Measurements from ENCODE around the gene FAM237A.

FAM237A gene

GRCh38 chr2:206627632-206628031 is 14.7 kb upstream of the FAM237A start:
- H3K9ac ChIP-seq (ENCODE audit: low read depth, low read length), result no peak overlapping the region
- no peak overlapping the region for H3K27ac ChIP-seq (ENCODE audit: low read depth, low read length)
- no peak overlapping the region for H3K4me3 ChIP-seq (ENCODE audit: low read length)
- H3K4me1 ChIP-seq (ENCODE audit: insufficient read depth, low read length), result peaks cover 5% of the 10 kb centered on the region; the same call in 1 of the 2 replicates
- H3K9me3 ChIP-seq (ENCODE audit: insufficient read depth, low read depth, low read length), result no peaks in the 10 kb centered on the region
- no peaks in the 10 kb centered on the region for H3K27me3 ChIP-seq (ENCODE audit: insufficient read depth, low read length)
- no peaks in the 10 kb centered on the region for H3K36me3 ChIP-seq (ENCODE audit: insufficient read depth, low read length)

- Histone ChIP-seq H3K9ac (ENCODE audit: low read depth, low read length) (no peak overlapping the region), H3K36me3 (ENCODE audit: insufficient read depth, low read length) (no peaks in the 10 kb centered on the region), H3K9me3 (ENCODE audit: insufficient read depth, low read depth, low read length) (no peaks in the 10 kb centered on the region), H3K4me1 (ENCODE audit: insufficient read depth, low read length) (peaks cover 2% of the 10 kb centered on the region; the same call in 1 of the 2 replicates), H3K27me3 (ENCODE audit: insufficient read depth, low read length) (no peaks in the 10 kb centered on the region), H3K4me3 (ENCODE audit: low read length) (no peak overlapping the region), H3K27ac (ENCODE audit: low read depth, low read length) (no peak overlapping the region)
- 56% methylated on average over 3 of the region's 3 CpGs for WGBS
Measured at GRCh38 chr2:206631340-206631739, 10.9 kb upstream of the FAM237A start.

- Histone ChIP-seq H3K36me3 (ENCODE audit: insufficient read depth, low read length) (no peaks in the 10 kb centered on the region), H3K4me1 (ENCODE audit: insufficient read depth, low read length) (no peaks in the 10 kb centered on the region), H3K9ac (ENCODE audit: low read depth, low read length) (no peak overlapping the region), H3K4me3 (ENCODE audit: low read length) (no peak overlapping the region), H3K9me3 (ENCODE audit: insufficient read depth, low read depth, low read length) (no peaks in the 10 kb centered on the region), H3K27me3 (ENCODE audit: insufficient read depth, low read length) (peaks cover 15% of the 10 kb centered on the region), H3K27ac (ENCODE audit: low read depth, low read length) (no peak overlapping the region)
- 86% methylated on average over 1 of the region's 1 CpG for WGBS
Measured at GRCh38 chr2:206635015-206635414, 7.3 kb upstream of the FAM237A start.

GRCh38 chr2:206639636-206640035 is 2.7 kb upstream of the FAM237A start:
- Histone ChIP-seq H3K36me3 (ENCODE audit: insufficient read depth, low read length) (no peaks in the 10 kb centered on the region), H3K4me1 (ENCODE audit: insufficient read depth, low read length) (no peaks in the 10 kb centered on the region), H3K4me3 (ENCODE audit: low read length) (no peak overlapping the region), H3K27ac (ENCODE audit: low read depth, low read length) (no peak overlapping the region), H3K27me3 (ENCODE audit: insufficient read depth, low read length) (peaks cover 60% of the 10 kb centered on the region), H3K9me3 (ENCODE audit: insufficient read depth, low read depth, low read length) (no peaks in the 10 kb centered on the region), H3K9ac (ENCODE audit: low read depth, low read length) (no peak overlapping the region)
- whole genome bisulfite sequencing, result 43% methylated on average over 2 of the region's 2 CpGs

GRCh38 chr2:206641226-206641625 is 1.1 kb upstream of the FAM237A start:
- Histone ChIP-seq H3K4me1 (ENCODE audit: insufficient read depth, low read length) (no peaks in the 10 kb centered on the region), H3K36me3 (ENCODE audit: insufficient read depth, low read length) (no peaks in the 10 kb centered on the region), H3K9ac (ENCODE audit: low read depth, low read length) (no peak overlapping the region), H3K27ac (ENCODE audit: low read depth, low read length) (no peak overlapping the region), H3K9me3 (ENCODE audit: insufficient read depth, low read depth, low read length) (no peaks in the 10 kb centered on the region), H3K27me3 (ENCODE audit: insufficient read depth, low read length) (peaks cover 63% of the 10 kb centered on the region), H3K4me3 (ENCODE audit: low read length) (no peak overlapping the region; the same call in 1 of the 2 replicates)
- 55% methylated on average over 3 of the region's 3 CpGs for WGBS

GRCh38 chr2:206647985-206648384 is 5.7 kb downstream of the FAM237A start:
- Histone ChIP-seq H3K4me3 (ENCODE audit: low read length) (no peak overlapping the region), H3K27me3 (ENCODE audit: insufficient read depth, low read length) (peaks cover 19% of the 10 kb centered on the region), H3K9me3 (ENCODE audit: insufficient read depth, low read depth, low read length) (no peaks in the 10 kb centered on the region), H3K9ac (ENCODE audit: low read depth, low read length) (no peak overlapping the region), H3K27ac (ENCODE audit: low read depth, low read length) (no peak overlapping the region), H3K4me1 (ENCODE audit: insufficient read depth, low read length) (no peaks in the 10 kb centered on the region), H3K36me3 (ENCODE audit: insufficient read depth, low read length) (no peaks in the 10 kb centered on the region)
- WGBS, result no CpG with 5 or more reads among the region's 1 CpG

GRCh38 chr2:206657087-206657486 is 14.8 kb downstream of the FAM237A start:
- H3K9ac ChIP-seq (ENCODE audit: low read depth, low read length), result no peak overlapping the region
- H3K4me3 ChIP-seq (ENCODE audit: low read length), result no peak overlapping the region
- no peaks in the 10 kb centered on the region for H3K27me3 ChIP-seq (ENCODE audit: insufficient read depth, low read length)
- WGBS, result 100% methylated on average over 1 of the region's 1 CpG
- no peaks in the 10 kb centered on the region for H3K9me3 ChIP-seq (ENCODE audit: insufficient read depth, low read depth, low read length)
- H3K36me3 ChIP-seq (ENCODE audit: insufficient read depth, low read length), result no peaks in the 10 kb centered on the region
- no peaks in the 10 kb centered on the region for H3K4me1 ChIP-seq (ENCODE audit: insufficient read depth, low read length)
- H3K27ac ChIP-seq (ENCODE audit: low read depth, low read length), result no peak overlapping the region

- no peak overlapping the region for H3K9ac ChIP-seq (ENCODE audit: low read depth, low read length)
- no peaks in the 10 kb centered on the region for H3K9me3 ChIP-seq (ENCODE audit: insufficient read depth, low read depth, low read length)
- H3K27ac ChIP-seq (ENCODE audit: low read depth, low read length), result no peak overlapping the region
- no peaks in the 10 kb centered on the region for H3K36me3 ChIP-seq (ENCODE audit: insufficient read depth, low read length)
- no peaks in the 10 kb centered on the region; the same call in 1 of the 2 replicates for H3K27me3 ChIP-seq (ENCODE audit: insufficient read depth, low read length)
- H3K4me3 ChIP-seq (ENCODE audit: low read length), result no peak overlapping the region
- peaks cover 7% of the 10 kb centered on the region; the same call in 1 of the 2 replicates for H3K4me1 ChIP-seq (ENCODE audit: insufficient read depth, low read length)
- WGBS, result 100% methylated on average over 2 of the region's 3 CpGs
Measured at GRCh38 chr2:206665251-206665650, 23.0 kb downstream of the FAM237A start.

GRCh38 chr2:206670531-206671319 is 28.4 kb downstream of the FAM237A start:
- 94% methylated on average over 6 of the region's 7 CpGs for WGBS
- H3K9me3 ChIP-seq (ENCODE audit: insufficient read depth, low read depth, low read length), result no peaks in the 10 kb centered on the region

GRCh38 chr2:206683546-206683945 is 41.3 kb downstream of the FAM237A start:
- no peak overlapping the region for H3K4me3 ChIP-seq (ENCODE audit: low read length)
- 96% methylated on average over 4 of the region's 4 CpGs for WGBS
- H3K27ac ChIP-seq (ENCODE audit: low read depth, low read length), result no peak overlapping the region
- H3K9ac ChIP-seq (ENCODE audit: low read depth, low read length), result no peak overlapping the region
- no peaks in the 10 kb centered on the region for H3K36me3 ChIP-seq (ENCODE audit: insufficient read depth, low read length)
- no peaks in the 10 kb centered on the region for H3K9me3 ChIP-seq (ENCODE audit: insufficient read depth, low read depth, low read length)
- no peaks in the 10 kb centered on the region for H3K4me1 ChIP-seq (ENCODE audit: insufficient read depth, low read length)
- H3K27me3 ChIP-seq (ENCODE audit: insufficient read depth, low read length), result no peaks in the 10 kb centered on the region

More at GRCh38 chr2:206670531-206671319, 28.4 kb downstream of the FAM237A start:
- no peak overlapping the region for H3K4me3 ChIP-seq (ENCODE audit: low read length)
- H3K27me3 ChIP-seq (ENCODE audit: insufficient read depth, low read length), result no peaks in the 10 kb centered on the region
- peaks cover 8% of the 10 kb centered on the region; the same call in 1 of the 2 replicates for H3K4me1 ChIP-seq (ENCODE audit: insufficient read depth, low read length)
- no peak overlapping the region for H3K9ac ChIP-seq (ENCODE audit: low read depth, low read length)
- H3K36me3 ChIP-seq (ENCODE audit: insufficient read depth, low read length), result no peaks in the 10 kb centered on the region
- no peak overlapping the region for H3K27ac ChIP-seq (ENCODE audit: low read depth, low read length)

GRCh38 chr2:206688453-206688852 is 46.2 kb downstream of the FAM237A start:
- Histone ChIP-seq H3K36me3 (ENCODE audit: insufficient read depth, low read length) (no peaks in the 10 kb centered on the region), H3K27ac (ENCODE audit: low read depth, low read length) (no peak overlapping the region), H3K9me3 (ENCODE audit: insufficient read depth, low read depth, low read length) (no peaks in the 10 kb centered on the region), H3K4me1 (ENCODE audit: insufficient read depth, low read length) (no peaks in the 10 kb centered on the region), H3K27me3 (ENCODE audit: insufficient read depth, low read length) (no peaks in the 10 kb centered on the region), H3K9ac (ENCODE audit: low read depth, low read length) (no peak overlapping the region), H3K4me3 (ENCODE audit: low read length) (no peak overlapping the region)
- WGBS, result 85% methylated on average over 2 of the region's 2 CpGs

Measured in HUES64 (cell line).